ENCODE results near the gene ARHGAP18. TPM values are rescaled to one million over a fixed set of nuclear protein-coding genes. Genes with fewer than 3 reads are reported as not detected.

Gene ARHGAP18
- total and polyA plus RNA-seq, 10 of the 15 experiments (the other 5 are each of a cell fraction or from before 2014, with no cell fraction given): 18.2 to 52.2 (median 31.7) TPM

GRCh38 chr6:129606664-129607063, 103.3 kb downstream of the ARHGAP18 start:
- POLR2A ChIA-PET: interaction anchor here (1.5 to 2.3 kb wide), 2 partner anchors 15 to 24 kb away, joined by 3 to 9 read pairs; no protein-coding TSS in a partner anchor
- ATAC-seq: peak; percentile 87
- TF ChIP-seq MEF2A (IDR thresholded peaks at IDR 0.05; ENCODE audit: insufficient read depth, low read depth, low read length) (peak; percentile 95), NFIC (IDR thresholded peaks at IDR 0.05; ENCODE audit: low read depth, low read length) (peak; percentile 96), HCFC1 (IDR thresholded peaks at IDR 0.05; ENCODE audit: low read length) (no peak), ZNF217 (IDR thresholded peaks at IDR 0.05) (0 out of 2 replicates have a peak, but pooled peaks have one; percentile 23), IKZF1 (conservative IDR thresholded peaks at IDR 0.05) (peak; percentile 41), RAD21 (IDR thresholded peaks at IDR 0.05; ENCODE audit: insufficient read depth, low read depth, low read length) (0 out of 2 replicates have a peak, but pooled peaks have one; percentile 11), NR2F1 (conservative IDR thresholded peaks at IDR 0.05) (peak; percentile 34; the same call in 1 of the 2 replicates), RELA (IDR thresholded peaks at IDR 0.05; ENCODE audit: borderline replicate concordance, partially characterized antibody) (no peak), RUNX3 (IDR thresholded peaks at IDR 0.05; ENCODE audit: low read length) (peak; percentile 96), NFYA (IDR thresholded peaks at IDR 0.05; ENCODE audit: borderline replicate concordance, low read depth, low read length) (no peak), ZBTB11 (CRISPR knock-in tag; IDR thresholded peaks at IDR 0.05) (no peak), POU2F2 (IDR thresholded peaks at IDR 0.05; ENCODE audit: borderline replicate concordance, low read depth, low read length) (no peak), ATF7 (IDR thresholded peaks at IDR 0.05; ENCODE audit: low read depth) (peak; percentile 50; the same call in 1 of the 2 replicates), CREM (IDR thresholded peaks at IDR 0.05; ENCODE audit: low read depth) (peak; percentile 72; the same call in 1 of the 2 replicates), MTA3 (IDR thresholded peaks at IDR 0.05; ENCODE audit: borderline replicate concordance, low read length) (peak; percentile 79; the same call in 1 of the 2 replicates), WRNIP1 (IDR thresholded peaks at IDR 0.05; ENCODE audit: borderline replicate concordance, low read depth, low read length) (no peak), BACH1 (IDR thresholded peaks at IDR 0.05; ENCODE audit: borderline replicate concordance) (0 out of 2 replicates have a peak, but pooled peaks have one; percentile 33), NFXL1 (IDR thresholded peaks at IDR 0.05; ENCODE audit: borderline replicate concordance) (no peak), NBN (IDR thresholded peaks at IDR 0.05) (0 out of 2 replicates have a peak, but pooled peaks have one; percentile 42), SMAD1 (IDR thresholded peaks at IDR 0.05; ENCODE audit: low read depth, partially characterized antibody) (no peak), EP300 (IDR thresholded peaks at IDR 0.05; ENCODE audit: borderline replicate concordance in 1 of 2, control insufficient read depth in 1 of 2, low read depth in 2 of 2, low read length in 2 of 2) (peak; percentile 34 to 51; a peak in 2 of 4 replicates), IRF4 (IDR thresholded peaks at IDR 0.05; ENCODE audit: low read depth, low read length) (peak; percentile 51; the same call in 1 of the 2 replicates), ETV6 (conservative IDR thresholded peaks at IDR 0.05 in 1 of 2, IDR thresholded peaks at IDR 0.05 in 1 of 2; ENCODE audit: borderline replicate concordance in 1 of 2, low read depth in 1 of 2) (peak in 1 of 2 experiments; percentile 59; a peak in 1 of 4 replicates)

More at GRCh38 chr6:129606664-129607063, 103.3 kb downstream of the ARHGAP18 start:
- BruUV-seq (replicated peaks): no TSS peak
- Histone ChIP-seq H2AFZ (ENCODE audit: control insufficient read depth, low read depth, low read length) (no peak overlapping the region), H3K27me3 (replicated peaks in 1 of 2; ENCODE audit: control insufficient read depth in 2 of 2, insufficient read depth in 2 of 2, low read length in 1 of 2) (no peaks in the 10 kb centered on the region), H3K27ac (ENCODE audit: control insufficient read depth, insufficient read depth) (peak overlapping the region; percentile 80), H3K9ac (ENCODE audit: control insufficient read depth, insufficient read depth, low read length) (no peak overlapping the region), H4K20me1 (ENCODE audit: control insufficient read depth, insufficient read depth) (no peaks in the 10 kb centered on the region), H3K79me2 (ENCODE audit: control insufficient read depth, insufficient read depth, low read length) (peaks cover 2% of the 10 kb centered on the region), H3K4me1 (ENCODE audit: control insufficient read depth, insufficient read depth, low read length) (peaks cover 31% of the 10 kb centered on the region), H3K36me3 (ENCODE audit: control insufficient read depth in 2 of 2, insufficient read depth in 2 of 2, low read length in 1 of 2) (peaks cover 2 to 24% of the 10 kb centered on the region in 2 experiments), H3K4me2 (ENCODE audit: control insufficient read depth, insufficient read depth) (peak overlapping the region; percentile 24; the same call in 1 of the 2 replicates), H3K9me3 (replicated peaks; ENCODE audit: control insufficient read depth, insufficient read depth, low read length) (no peaks in the 10 kb centered on the region; the same call in 2 of the 3 replicates), H3K4me3 (no peak overlapping the region)
- in situ Hi-C loops (cut with MboI) (no loop called here), intact Hi-C loops (cut with micrococcal nuclease; ENCODE audit: unreplicated experiment) (loop anchor here (5.0 kb wide), 3 partner anchors 41 to 276 kb away; no protein-coding TSS in a partner anchor)
- DNase-seq (ENCODE audit: low read depth, low spot score) (peak; percentile 59), FAIRE-seq (peak; percentile 73)
- ChIA-PET CTCF (interaction anchor here (0.9 to 14.9 kb wide), 6 partner anchors 8 to 168 kb away, joined by 3 to 411 read pairs (median 5); no protein-coding TSS in a partner anchor), SMC1A (ENCODE audit: uncharacterized antibody, unreplicated experiment) (interaction anchor here (0.9 to 13.0 kb wide), 8 partner anchors 8 to 121 kb away, joined by 3 to 407 read pairs (median 5); partner anchors contain the start of gene ARHGAP18), RAD21 (ENCODE audit: unreplicated experiment) (interaction anchor here (0.8 to 2.7 kb wide), 11 partner anchors 9 to 161 kb away, joined by 3 to 10 read pairs (median 3); partner anchors contain the start of gene ARHGAP18)
- WGBS (ENCODE audit: insufficient coverage, insufficient replicate concordance, low lambda C conversion rate, missing lambda C conversion rate): 0% methylated on average over 5 of the region's 5 CpGs

Data from GM12878 (cell line).